Activated CD8-positive, alpha-beta memory T cell treated with anti-CD3 and anti-CD28 coated beads, Interleukin-2, amount 50 U/mL, for 24 hours (primary cell): Measurements from ENCODE around the gene ENTPD6.
"Not testable (repeated sequence)": the region's sequence is repeated elsewhere in the genome, so short reads cannot be mapped to it uniquely, and the experiment has no call there.

ENCODE experiments used
- DNase-seq: peaks from one replicate; pipeline ENCODE4 v3.0.0-alpha.2; 2020; ENCODE audit errors: extremely low read depth

Gene ENTPD6

DNA sequence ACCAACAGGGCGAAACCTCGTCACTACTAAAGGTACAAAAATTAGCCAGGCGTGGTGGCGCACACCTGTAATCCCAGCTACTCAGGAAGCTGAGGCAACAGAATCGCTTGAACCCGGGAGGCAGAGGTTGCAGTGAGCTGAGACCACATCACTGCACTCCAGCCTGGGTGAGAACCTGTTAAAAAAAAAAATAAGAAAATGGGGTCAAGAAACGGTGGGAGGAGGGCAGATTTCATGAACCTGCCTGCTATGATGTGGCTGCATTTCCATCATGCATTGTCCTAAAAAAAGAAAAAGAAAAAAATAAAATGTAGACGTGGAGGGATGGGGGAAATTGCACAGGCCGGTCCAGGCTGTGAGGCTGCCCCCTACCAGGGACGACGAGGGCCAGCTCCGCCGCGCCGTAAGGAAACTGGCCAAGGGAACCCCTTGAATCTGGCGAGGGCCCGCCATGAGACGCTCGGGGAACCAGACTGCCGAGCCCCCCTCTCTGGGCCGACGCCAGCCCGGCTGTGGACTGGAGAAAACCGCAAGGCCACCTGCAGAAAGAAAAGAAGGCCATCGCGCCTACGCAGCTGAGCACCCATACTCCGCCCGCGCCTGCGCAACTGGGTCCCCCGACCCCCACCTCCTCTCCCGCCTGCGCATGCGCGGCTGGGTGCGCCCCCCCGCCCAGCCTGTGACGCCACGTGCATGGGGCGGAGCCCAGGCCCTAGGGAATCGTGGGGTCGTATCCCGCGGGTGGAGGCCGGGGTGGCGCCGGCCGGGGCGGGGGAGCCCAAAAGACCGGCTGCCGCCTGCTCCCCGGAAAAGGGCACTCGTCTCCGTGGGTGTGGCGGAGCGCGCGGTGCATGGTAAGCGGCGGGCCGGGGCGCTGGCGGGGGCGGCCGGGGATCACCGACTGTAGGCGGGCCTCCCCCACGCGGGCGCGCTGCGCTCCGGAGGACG lies at the start of gene ENTPD6:
Gene ENTPD6 (plus strand): TSS at position 699 of the 948 bp plus-strand sequence. CDS start 10,825 bp downstream, outside the sequence.
- peak; percentile 79 for DNase-seq

DNA sequence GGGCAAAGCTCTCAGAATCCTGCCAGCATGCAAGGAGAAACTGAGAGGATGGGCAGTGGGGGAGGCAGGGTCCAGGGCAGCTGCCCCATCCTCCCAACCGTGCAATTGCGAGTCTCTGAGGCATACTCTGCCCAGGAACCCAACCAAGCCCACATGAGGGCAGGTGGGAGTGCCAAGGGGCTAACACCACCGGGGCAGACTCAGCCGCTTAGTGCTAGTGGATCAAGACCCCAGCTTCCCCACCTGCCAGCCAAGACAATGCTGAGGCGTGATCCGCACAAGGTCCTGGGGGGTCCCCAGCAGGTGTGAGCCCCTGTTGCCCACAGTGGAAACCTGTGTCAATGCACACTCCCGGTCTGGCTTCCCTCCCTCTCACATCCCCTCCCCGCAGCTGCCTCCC lies 48.5 kb upstream of the ENTPD6 start:
- DNase-seq, result no peak

DNA sequence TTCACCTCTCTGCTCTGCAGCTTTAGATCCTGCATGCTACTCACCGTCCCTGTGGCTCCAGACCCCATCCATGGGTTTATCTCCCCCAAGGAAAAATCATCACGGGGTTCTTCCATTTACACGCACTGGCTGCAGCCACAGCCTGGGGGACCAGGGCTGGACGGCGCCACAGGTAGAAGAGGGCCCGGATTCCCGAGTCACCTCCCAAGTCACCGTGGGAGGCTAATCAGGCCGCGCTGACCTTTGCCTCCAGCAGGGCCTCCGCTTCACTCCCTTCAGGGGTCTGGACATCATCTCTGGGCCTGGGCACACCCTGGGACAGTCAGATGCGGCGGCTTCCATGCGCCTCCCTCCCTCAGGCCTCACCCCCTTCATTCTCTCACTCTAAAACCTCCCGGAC lies 47.8 kb upstream of the ENTPD6 start:
- no peak for DNase-seq

DNA sequence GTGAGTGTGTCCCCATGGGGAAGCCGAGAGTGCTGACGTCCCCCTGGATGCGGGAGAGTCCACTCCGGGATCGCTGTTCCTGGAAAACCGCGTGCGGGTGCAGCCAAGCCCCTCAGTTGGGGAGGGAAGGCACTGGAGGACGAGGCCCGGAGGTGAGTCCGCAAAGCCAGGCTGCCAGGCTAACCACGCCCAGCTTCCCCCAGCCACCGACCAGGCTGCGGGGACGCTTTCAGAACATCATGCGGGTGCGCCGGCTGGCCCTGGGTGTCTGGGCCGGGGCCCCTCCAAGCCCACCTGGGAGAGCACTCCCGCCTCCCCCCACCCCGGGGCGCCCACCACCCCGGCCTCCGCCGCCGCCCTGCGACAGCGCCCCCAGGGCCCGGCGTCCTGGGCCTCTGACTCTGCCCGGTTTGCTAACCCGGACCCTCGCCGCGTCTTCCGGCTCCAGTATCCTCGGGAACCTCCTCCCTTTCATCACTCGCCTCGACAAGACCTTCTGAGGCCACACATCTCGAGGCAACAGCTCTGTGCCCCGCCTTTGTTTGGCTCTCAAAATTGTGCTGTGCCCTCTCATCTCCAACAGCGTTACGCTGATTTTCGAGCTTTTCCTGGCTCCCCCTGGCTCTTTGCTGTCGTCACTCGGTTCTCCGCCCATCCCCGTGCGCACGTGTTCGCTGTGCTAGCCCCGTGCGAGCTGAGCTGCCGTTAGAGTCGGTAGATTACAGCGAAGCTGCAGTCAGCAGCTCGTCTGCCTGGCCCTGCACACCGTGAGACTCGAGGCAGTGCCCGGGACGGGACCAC lies 47.1 kb upstream of the ENTPD6 start:
- no peak for DNase-seq

DNA sequence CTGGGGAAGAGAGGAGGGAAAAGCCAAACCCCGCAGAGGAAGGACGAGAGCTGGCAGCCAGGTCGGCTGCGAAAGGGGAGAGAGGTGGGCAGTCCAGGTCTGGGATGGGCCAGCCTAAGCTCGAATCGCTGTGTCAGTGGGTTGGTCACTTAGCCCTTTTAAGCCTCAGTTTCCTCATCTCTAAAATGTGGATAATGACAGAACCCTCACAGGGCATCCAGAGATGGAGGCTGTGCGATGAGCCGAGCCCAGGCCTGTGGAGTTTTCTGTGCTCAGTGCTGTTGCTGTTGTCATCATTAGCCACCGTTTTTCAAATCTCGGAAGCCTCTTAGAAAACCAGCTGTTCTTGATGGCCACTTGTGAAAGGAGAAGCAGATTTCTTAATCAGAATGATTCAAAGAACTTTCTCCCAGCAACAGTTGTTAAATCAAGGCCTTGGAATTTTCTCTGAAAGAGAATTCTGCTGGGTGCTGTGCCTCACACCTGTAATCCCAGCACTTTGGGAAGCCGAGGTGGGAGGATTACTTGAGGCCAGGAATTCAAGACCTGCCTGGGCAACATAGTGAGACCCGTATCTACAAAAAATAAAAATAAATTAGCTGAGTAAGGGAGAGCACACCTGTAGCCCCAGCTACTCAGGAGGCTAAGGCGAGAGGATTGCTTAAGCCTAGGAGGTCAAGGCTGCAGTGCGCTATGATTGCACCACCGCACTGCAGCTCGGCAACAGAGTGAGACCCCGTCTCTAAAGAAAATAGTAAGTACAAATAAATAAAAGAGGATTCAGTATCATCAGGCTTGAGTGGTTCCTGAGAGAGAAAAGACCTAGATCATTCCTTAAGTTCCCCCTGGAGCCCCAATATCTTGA lies 46.3 kb upstream of the ENTPD6 start:
- DNase-seq, result no peak

DNA sequence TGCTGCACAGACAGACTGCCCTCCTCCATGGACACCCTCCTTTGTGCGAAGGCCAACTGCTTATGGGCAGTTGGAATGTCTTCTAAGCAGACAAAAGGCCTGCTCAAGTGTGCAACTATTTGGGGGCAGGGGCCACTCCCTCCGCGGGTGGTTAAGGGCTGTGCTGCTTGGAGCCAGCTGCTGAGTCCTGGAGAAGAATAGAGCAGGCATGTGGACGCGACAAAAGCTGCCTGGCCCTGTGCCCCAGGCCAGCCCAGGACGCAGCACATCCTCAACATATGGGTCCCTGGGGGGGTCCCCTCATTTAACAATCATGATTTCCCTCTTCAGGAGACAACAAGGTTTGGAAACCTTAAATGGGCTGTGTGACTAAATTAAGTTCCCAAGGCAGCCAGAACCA lies 45.5 kb upstream of the ENTPD6 start:
- DNase-seq, result no peak

DNA sequence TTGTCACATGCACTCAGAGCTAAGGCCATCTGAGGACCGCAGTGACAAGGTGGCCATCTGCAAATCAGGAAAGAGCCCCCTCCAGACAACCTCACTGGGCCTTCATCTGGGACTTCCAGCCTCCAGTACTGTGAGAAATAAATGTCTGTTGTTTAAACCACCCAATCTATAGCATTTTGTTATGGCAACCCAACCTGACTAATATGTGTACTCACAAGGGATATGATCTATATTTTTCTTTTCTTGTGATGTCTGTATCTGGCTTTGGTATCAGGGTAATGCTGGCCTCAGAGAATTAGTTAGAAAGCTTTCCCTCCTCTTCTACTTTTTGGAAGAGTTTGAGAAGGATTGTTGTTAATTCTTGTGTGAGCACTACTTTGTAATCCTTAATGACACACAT lies 37.5 kb upstream of the ENTPD6 start:
- no peak for DNase-seq

DNA sequence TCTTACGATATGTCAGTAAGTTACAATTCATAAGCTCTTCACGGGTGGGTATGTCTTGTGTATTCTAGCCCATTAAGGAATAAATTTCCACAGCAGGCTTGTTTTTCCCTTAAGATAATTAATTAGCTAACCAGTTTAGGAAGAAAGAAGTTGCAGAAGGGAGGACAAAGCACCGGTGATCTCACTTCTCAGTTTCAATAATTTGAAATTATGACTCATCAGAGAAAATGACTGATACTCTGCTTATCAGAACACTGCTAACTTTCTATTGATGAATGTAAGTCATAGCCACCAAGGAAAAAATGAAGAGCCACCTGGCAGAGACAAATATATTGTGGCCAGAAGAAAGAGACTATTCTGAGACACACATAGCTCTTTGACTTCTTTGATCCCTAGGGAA lies 35.0 kb upstream of the ENTPD6 start:
- no peak for DNase-seq

DNA sequence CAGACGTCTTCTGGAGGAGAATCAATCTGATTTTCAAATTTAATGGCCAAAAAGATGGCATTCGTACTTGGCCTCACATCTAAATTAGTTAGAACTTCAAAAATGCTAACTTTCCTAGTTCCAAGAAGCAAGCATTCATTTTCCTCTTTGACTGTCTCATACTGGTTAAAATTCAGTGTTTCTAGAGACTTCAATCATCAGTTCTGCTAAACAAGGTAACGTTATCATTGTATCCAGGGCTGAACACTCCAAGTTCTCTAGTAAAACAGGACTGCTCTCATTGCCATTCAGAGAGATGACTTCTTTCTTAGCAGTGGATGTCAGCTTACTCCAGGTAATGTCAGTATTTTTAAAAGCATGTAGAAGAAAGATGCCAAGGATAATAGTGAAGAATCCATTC lies 34.6 kb upstream of the ENTPD6 start:
- DNase-seq, result no peak

DNA sequence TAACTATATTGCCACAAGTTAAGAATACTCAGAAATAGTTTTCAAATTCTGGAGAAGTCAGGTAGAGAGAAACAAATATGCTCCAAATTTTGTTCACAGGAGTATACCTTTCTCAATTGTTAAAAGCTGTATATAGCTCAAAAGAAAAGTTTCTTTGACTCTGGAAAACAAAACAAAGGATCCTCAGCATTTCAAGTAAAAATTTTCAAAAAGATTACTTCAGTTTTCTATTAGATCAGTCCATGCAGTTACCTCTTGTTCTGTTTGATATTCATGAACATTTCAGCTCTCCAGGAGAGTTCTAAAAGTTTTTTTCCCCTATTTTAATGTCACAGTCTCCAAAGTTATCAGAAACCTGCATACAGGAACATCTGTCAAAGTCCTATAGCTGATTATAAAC lies 30.4 kb upstream of the ENTPD6 start:
- no peak for DNase-seq

DNA sequence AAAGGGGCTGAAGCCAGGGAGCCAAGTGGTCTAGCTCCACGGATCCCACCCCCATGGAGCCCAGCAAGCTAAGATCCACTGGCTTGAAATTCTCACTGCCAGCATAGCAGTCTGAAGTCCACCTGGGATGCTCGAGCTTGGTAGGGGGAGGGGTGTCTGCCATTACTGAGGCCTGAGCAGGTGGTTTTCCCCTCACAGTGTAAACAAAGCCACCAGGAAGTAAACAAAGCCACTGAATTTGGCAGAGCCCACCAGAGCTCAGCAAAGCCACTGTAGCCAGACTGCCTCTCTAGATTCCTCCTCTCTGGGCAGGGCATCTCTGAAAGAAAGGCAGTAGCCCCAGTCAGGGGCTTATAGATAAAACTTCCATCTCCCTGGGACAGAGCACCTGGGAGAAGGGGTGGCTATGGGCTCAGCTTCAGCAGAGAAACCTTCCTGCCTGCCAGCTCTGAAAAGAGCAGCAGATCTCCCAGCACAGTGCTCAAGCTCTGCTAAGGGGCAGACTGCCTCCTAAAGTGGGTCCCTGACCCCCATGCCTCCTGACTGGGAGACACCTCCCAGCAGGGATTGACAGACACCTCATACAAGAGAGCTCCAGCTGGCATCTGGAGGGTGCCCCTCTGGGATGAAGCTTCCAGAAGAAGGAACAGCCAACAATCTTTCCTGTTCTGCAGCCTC lies 29.3 kb upstream of the ENTPD6 start:
- not testable (repeated sequence) for DNase-seq

DNA sequence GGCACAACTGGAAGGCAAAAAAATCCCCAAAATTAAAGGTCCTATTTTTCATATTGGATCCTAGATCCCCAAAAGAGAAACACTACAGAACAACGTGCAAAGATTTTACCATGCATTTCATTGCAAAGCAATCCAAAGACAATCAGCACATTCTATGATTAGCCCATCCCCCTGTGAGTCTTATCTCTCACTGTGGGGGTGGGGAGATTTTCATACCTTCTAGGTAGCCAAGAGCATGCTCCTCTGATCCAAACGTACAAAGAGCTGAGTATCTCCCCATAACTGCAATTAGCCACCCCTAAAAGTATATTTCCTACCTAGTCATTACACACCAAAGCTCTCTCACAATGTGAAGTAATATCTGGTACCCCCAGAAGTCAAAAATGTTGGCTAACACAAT lies 22.2 kb upstream of the ENTPD6 start:
- DNase-seq, result no peak

DNA sequence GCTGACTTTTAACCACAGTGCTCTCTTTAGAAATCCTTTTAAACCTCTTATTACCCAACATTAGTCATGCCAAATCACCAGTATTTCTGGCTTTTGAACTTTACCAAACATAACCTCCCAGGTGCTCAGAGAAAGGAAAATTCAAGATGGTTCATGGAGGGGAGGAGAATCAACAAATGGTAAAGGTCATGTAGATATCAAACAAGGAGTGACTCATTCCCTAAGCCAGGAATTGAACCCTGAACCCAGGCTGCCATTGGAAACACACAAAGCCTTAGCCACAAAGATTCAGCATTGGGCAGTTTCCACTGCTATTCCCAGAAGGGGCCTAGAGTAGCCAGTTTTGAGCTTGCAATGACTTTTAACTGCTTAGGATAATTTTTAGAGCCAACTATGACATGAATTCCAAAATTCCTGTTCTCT lies 21.6 kb upstream of the ENTPD6 start:
- no peak for DNase-seq

DNA sequence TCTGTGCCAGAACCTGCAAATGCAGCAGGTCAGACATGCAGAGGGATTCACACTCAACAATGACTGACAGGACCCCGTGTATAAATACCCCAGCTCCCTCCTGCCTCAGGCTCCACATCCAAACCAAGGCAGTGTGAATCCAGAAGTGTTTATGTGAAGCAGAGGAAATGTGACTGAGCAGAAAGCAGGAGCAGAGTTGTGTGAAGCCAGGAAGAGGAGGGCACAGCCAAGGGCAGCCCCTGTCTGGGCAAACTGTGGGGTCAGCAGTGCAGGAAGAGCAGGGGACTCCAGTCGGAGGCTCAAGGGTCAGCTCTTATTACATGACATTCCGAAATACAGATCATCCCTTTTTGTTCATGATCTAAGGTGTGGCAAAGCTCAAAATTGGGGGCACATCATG lies 19.3 kb upstream of the ENTPD6 start:
- no peak for DNase-seq

DNA sequence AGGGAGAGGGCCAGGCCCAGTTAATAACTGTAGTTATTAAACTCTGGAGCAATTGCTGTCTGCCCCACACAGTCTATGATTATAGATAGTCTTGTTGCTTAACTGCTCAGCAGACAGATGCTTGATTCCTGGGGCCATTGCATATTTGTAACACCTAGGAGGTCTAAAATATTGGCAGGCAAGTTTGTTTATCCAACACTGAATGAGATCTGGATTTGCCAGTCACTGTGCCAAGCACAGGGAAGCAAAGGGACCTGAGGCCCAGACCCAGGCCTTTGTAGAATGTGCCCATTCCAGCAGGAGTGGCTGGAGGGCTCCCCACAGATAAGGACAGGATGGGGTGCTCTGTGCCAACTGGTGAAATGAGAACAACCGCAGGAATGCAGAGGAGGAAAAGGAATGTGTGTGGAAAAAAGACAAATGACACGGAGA lies 17.6 kb upstream of the ENTPD6 start:
- no peak for DNase-seq

DNA sequence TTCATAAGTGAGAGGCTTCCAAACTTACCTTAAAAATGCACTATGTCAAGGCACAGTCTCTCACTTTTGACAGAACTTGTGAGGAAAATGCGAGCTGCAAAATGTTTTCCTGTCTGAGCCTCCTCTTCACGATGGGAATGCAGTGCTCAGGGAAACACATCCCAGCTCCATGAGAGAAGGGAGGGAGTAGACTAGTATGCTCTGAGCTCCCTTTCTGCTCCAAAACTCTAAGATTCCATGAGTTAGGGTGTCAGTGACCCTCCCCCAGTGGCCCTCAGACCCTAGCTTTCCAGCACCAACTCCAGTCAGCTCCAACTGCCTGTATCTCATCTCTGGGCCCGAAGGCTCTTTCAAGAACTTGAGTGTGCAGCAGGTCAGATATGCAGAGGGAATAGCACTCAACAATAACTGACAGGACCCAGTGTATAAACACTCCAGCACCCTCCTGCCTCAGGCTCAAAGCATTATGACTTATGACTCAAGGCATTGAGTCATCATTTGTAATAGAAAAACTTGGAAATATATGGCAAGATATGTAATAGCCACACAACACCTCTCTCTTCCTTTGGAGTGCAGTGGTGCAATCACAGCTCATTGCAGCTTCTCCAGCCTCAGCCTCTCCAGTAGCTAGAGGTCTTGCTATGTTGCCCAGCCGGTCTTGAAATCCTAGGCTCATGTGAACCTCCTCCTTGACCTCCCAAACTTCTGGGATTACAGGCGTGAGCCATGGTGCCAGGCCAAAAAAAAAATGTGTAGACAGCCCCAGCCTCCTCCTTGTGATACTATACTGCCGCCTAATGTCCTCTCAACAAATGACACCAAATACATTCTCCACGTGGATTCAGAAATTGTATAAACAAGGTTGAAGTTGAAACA lies 16.7 kb upstream of the ENTPD6 start:
- DNase-seq, result no peak

DNA sequence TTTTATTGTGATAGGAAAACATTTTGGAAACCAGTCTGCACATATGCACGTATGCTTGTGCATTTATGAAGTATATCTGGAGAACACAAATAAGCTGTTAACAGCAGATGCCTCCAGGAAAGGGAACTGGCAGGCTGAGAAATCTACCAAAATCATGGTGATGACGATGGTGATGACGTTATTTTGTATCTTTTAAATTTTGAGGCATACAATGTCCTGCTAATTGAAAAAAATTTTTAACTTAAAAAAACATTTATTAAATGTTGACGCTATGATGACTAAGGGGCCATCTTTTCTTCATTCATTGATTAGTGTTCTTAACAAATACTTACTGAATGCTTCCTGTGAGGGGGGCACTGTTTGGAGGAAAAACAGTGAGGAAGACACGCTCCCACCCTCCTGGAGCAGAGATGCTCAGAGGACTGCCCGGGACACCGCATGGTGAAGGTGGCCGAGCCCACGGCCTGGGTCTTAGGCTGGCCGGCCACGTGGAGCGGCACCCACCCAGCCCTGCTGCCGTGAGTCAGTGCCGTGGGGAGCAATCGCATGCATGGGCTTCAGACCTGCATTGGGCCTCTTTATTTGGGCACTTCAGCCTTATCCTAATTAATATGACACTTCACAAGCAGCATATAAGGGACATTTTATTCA lies 15.9 kb upstream of the ENTPD6 start:
- no peak for DNase-seq

DNA sequence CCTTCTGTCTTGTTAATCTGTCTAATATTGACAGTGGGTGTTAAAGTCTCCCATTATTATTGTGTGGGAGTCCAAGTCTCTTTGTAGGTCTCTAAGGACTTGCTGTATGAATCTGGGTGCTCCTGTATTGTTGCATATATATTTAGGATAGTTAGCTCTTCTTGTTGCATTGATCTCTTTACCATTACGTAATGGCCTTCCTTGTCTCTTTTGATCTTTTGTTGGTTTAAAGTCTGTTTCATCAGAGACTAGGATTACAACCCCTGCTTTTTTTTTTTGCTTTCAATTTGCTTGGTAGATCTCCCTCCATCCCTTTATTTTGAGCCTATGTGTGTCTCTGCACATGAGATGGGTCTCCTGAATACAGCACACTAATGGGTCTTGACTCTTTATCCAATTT lies 11.1 kb upstream of the ENTPD6 start:
- DNase-seq, result not testable (repeated sequence)

DNA sequence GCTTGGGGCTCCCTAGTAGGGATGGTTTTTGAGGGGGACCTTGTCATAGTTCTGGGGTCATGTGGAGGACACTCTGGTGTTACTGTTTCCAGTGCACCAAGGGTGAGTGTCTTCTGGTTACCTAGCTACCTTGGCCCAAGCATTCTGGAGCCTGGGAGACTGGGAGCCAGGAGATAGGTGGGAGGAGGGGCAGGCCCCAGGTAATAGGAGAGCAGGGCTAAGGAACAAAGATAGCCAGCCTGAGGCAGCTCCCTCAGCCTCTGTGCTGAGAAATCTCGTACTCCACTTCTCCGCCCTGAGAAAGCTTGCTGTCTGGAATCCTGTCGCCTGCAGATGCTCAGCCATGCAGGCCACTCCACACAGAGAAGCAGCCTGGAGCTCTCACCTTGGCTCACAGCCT lies 8.3 kb upstream of the ENTPD6 start:
- DNase-seq, result no peak

DNA sequence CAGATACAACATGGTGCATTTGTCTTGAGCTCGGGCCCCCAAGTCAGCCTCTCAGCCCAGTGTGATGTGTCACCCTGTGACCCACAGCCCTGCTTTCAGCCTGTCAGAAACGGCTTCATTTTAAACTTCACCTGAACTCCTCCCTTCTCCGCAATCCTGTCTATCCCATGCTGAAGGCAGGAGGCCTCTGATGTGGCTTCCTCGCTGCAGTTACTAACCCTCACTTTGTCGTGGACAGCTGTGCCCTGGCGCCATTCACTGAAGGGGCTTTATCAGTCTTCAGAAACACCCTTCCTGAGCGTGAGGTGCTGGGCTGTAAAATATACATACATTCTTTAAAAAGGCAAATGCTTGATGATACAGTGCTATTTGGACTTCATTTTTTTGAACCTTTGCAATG lies 7.9 kb upstream of the ENTPD6 start:
- DNase-seq, result no peak
